HG03378 (cell line): ENCODE measurements around the gene PTH1R.

Experiments
- ATAC-seq: cut with Tn5 transposase; IDR thresholded peaks from one replicate; pipeline ENCODE4 v1.9.1; 2021; ENCODE audit warnings: mild to moderate bottlenecking, moderate library complexity; ENCODE audit not compliant: unreplicated experiment

Gene PTH1R

DNA sequence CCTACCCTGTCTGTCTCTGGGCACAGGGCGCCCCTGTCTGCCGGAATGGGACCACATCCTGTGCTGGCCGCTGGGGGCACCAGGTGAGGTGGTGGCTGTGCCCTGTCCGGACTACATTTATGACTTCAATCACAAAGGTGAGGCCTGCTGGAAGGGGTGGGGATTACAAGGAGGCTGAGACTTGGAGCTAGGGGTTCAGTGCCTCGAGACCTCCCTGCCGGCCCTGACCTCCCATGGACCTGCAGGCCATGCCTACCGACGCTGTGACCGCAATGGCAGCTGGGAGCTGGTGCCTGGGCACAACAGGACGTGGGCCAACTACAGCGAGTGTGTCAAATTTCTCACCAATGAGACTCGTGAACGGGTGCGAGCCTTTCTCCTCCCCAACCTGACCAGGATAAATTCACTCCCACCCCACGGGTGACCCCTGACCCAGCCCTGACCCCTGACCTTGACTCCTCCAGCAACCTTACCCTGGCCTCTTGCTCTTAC is 20.4 kb downstream of the PTH1R start:
- no peak for ATAC-seq

DNA sequence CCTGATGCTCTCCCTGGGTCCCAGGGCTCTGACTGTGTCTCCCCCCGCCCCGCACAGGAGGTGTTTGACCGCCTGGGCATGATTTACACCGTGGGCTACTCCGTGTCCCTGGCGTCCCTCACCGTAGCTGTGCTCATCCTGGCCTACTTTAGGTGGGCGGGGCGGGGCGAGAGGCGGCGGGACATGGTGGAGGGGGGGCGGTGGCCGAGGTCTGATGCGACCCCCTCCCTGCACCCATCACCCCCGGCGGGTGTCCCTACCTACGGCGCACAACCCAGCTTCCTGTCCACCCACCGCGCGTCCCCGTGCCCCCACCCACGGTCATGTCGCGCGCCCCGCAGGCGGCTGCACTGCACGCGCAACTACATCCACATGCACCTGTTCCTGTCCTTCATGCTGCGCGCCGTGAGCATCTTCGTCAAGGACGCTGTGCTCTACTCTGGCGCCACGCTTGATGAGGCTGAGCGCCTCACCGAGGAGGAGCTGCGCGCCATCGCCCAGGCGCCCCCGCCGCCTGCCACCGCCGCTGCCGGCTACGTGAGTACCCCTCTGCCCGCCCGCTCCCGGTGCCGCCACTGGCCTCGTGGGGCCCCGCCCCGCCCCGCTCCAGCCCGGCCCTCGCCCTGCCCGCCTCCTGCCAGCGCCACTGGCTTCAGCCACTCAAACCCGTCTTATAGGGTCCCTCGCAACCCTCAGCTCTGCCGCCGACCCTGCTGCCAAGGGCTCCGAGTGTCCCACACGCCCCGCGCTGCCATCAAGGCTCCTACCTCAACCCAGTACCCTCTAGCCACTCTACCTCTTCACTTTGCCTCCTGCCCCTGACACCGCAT is 21.0 kb downstream of the PTH1R start:
- no peak for ATAC-seq

DNA sequence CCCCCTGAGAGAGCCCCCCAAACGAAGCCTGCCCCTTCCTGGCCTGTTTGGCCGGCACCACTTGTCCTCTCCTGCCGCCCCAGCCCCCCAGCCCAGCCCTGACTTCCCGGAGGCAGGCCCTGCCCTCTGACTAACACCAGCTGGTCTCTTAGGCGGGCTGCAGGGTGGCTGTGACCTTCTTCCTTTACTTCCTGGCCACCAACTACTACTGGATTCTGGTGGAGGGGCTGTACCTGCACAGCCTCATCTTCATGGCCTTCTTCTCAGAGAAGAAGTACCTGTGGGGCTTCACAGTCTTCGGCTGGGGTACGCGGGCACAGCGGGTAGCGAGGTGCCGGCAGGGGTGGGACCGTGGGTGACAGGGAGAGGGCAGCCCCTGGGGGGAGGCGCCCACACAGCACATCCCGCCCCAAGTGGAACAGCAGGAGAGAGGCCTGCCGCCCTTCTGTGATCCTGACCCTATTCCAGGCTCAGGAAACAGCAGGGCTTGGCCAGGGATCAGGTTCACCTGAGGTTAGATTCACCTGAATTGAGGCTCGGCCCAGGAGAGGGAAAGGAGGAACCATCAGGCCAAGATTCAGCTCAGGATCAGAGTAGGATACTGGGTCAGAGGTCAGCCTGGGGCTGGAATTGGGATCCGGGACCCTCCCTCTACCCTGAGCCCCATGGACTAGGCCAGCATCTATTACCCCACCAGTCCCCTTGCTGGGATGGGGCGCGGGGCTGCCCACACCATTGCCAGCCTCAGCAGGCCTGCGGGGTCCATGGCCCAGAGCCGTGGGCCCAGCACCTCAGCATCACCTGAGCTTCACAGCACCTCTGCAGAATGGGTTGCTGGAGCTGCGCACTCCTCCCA is 21.9 kb downstream of the PTH1R start:
- no peak for ATAC-seq

DNA sequence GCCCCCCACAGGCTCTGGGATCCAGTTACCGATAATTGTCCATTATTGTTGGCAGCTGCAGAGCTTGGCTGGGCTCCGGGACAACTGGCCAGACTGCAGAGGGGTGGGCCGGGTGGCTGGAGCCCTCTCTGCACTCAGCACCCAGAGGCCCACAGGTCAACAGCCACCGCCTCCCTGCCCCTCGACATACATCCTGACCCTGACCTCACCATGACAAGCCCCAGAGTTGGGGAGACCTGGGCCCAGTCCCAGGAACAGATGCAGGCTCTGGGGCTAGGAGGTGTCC is 22.4 kb downstream of the PTH1R start:
- no peak for ATAC-seq

GRCh38 chr3:46900356-46900755 is 22.8 kb downstream of the PTH1R start:
- no peak for ATAC-seq

DNA sequence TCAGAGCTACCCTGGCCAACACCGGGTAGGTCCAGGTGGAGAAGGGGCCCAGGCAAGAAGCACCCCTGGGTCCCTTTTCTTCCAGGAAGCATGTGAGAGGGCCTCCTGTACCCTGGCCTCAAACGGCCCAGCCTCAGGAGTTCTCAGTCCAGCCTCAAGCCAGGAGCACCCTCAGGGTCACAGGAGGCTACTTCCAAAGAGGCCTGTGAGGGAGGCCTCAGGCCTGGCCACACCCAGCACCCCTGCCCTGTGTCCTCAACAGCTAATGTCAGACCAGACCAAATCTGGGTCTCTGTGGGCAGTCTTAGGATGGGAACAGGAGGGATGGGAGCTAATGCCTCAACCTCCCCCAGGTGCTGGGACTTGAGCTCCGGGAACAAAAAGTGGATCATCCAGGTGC is 23.5 kb downstream of the PTH1R start:
- ATAC-seq, result no peak

- ATAC-seq, result no peak
Measured at GRCh38 chr3:46901591-46902187, 24.2 kb downstream of the PTH1R start.

- no peak for ATAC-seq
Measured at GRCh38 chr3:46902188-46902631, 24.7 kb downstream of the PTH1R start.

DNA sequence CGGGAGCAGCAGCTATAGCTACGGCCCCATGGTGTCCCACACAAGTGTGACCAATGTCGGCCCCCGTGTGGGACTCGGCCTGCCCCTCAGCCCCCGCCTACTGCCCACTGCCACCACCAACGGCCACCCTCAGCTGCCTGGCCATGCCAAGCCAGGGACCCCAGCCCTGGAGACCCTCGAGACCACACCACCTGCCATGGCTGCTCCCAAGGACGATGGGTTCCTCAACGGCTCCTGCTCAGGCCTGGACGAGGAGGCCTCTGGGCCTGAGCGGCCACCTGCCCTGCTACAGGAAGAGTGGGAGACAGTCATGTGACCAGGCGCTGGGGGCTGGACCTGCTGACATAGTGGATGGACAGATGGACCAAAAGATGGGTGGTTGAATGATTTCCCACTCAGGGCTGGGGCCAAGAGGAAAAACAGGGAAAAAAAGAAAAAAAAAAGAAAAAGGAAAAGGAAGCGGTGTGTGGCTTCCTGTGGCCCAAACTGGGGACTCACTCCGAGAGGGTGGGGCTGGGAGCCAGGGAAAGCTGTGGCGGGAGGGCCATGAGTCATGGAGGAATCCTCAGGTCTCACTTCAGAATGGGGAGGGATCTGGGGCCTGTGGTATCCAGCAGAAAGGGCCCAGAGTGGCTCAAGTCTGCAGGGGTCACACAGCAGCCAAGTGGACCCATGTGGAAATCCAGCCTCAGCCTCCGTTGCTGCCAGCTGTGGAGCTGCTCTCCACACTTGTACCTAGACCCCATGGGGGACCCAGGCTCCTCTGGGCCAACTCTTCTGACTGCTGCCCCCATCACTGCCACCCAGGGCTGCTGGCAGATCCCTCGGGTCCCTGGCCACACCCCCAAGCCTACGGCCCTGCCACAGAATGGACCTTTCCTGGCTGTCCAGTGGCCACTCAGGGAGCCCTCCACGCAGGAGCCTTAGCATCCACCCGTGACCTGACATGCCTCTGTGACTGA is 26.1 kb downstream of the PTH1R start:
- no peak for ATAC-seq

DNA sequence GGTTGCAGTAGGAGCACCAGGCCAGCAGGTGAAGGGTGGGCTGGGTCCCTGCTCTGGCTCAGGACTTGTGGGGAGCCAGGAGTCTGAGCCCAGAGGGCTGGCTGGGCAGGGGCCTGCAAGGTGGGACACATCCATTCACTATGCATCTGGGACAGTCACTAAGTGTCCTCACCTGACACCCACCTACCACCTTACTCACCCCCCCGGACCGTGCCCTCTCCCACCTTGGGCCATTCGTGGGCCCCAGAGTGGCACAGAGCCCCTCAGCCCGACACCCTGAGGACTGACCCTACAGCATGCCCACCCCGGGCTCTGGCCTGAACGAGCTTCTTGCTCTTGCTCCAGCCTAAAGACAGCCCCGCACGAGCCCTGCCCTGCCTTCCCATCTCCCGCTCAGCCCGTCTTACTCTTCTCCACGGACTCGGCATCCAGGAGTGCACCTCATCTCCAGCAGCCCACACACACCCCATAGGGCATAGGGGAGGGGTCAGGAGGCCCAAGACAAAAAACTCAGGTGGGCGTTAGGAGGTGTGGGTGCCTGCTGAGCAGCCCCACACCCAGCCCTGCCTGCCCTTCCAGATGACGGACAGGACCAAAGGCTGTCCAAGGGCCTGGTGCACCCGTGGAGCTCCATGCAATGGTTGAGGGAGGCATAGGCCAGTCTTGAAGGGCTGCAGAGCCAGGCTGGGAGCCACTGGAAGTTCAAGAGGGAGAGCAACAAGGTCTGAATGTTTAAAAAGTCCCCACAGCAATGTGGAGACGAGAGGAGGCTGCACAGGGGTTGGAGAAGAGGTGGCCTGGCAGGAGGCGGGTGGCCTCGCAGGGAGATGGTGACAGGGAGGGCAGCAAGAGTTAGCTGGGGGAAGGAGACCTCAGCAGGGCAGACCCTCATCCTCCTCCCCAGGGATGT is 27.0 kb downstream of the PTH1R start:
- no peak for ATAC-seq

- no peak for ATAC-seq
Measured at GRCh38 chr3:46905213-46905560, 27.7 kb downstream of the PTH1R start.

- no peak for ATAC-seq
Measured at GRCh38 chr3:46905661-46906451, 28.3 kb downstream of the PTH1R start.

DNA sequence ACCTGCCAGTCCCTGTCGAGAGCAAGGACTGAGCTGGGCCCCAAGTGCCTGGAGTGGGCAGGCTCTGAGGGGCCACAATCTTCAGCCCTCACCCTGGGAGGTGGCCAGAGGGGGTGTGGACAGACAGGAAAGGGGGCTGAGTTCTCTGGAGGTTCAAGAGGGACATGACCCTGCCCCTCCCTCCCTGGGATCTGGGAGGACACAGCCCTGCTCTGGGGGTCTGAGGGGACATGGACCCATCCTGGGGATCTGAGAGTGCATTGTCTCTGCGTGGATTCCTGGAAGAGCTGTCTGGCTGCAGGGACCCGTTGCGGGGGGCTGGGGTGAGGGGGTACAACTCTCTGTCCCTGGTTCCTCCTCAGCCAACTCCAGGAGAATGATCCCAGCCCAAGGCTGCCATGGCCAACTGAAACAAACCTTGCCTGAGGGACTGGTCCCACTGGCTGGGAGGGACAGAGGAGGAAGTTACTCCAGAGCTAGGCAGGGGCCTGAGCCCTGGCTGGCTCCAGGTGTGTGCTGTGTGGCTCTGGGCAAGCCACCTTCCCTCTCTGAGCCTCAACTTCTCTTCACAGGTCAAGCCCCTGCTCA is 29.0 kb downstream of the PTH1R start:
- no peak for ATAC-seq

GRCh38 chr3:46907271-46907670 is 29.8 kb downstream of the PTH1R start:
- ATAC-seq, result no peak

DNA sequence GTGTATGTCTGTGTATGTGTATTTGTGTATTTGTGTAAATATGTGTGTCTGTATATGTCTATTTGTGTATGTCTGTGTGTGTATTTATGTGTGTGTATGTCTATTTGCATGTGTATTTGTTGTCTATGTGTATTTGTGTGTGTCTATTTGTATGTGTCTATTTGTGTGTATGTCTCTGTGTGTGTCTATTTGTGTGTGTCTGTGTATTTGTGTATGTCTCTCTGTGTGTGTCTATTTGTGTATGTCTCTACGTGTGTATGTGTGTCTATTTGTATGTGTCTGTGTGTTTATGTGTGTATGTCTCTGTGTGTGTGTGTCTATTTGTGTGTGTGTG is 30.4 kb downstream of the PTH1R start:
- no peak for ATAC-seq

- ATAC-seq, result no peak
Measured at GRCh38 chr3:46908294-46908985, 30.9 kb downstream of the PTH1R start.

- ATAC-seq, result no peak
Measured at GRCh38 chr3:46908986-46909534, 31.5 kb downstream of the PTH1R start.
